HCT116 (cell line): Measurements from ENCODE around the gene CMTM8. TPM values are rescaled to one million over a fixed set of nuclear protein-coding genes. Genes with fewer than 3 reads are reported as not detected.

Experiments used
- ATAC-seq: fragments of 200-7000 bp; cut with Tn5 transposase; 2 replicates; pipeline ENCODE4 v1.9.1; 2020; ENCODE audit warnings: mild to moderate bottlenecking, moderate library complexity
- Bru-seq: library from RNA; stranded (reverse); fragments of 400-500 nt; gene quantifications from one replicate; lab custom pipeline; 2021; lab: Mats Ljungman, UMichigan
- BruChase-seq, 2 experiments: library from RNA; stranded (reverse); fragments of 400-500 nt; gene quantifications; one replicate each; lab custom pipeline; 2021; lab: Mats Ljungman, UMichigan
- BruUV-seq: library from RNA; stranded (reverse); fragments of 400-500 nt; replicated peaks from 2 replicates; lab custom pipeline; 2021; lab: Mats Ljungman, UMichigan
- CTCF ChIA-PET: fragments of 300-600 bp; sonication (Branson Sonifier 250); formaldehyde crosslinking; loops from one replicate; lab custom pipeline; 2021; ENCODE audit warnings: antibody characterized with exemption; lab: Charles Lee
- POLR2A ChIA-PET: fragments of 300-600, 350-600 bp; sonication (Branson Sonifier 250); formaldehyde crosslinking; loops from one replicate; lab custom pipeline; 2021; ENCODE audit warnings: antibody characterized with exemption; lab: Charles Lee
- RAD21 ChIA-PET, 2 experiments: fragments of 300-600 bp; sonication (Branson Sonifier 250); formaldehyde crosslinking; loops; one replicate each; lab custom pipeline; 2023; ENCODE audit warnings: low total read pairs in 2 of 2; ENCODE audit not compliant: uncharacterized antibody in 2 of 2, unreplicated experiment in 2 of 2, low non-redundant PET in 1 of 2; lab: Charles Lee
- DNase-seq: peaks from one replicate; pipeline ENCODE4 v3.0.0-alpha.2; 2010; ENCODE audit warnings: low read depth, low spot score
- H2AFZ ChIP-seq: fragments of 200-600 bp; shearing (Covaris generic), sonication (generic); 2 replicates; pipeline ENCODE4 v1.6.1; 2017; ENCODE audit warnings: low read depth, mixed run types, mixed read lengths, antibody characterized with exemption, low read length; ENCODE audit not compliant: poor library complexity, severe bottlenecking
- H3K27ac ChIP-seq: 2 replicates; pipeline ENCODE4 v1.5.1; 2012; ENCODE audit warnings: low read depth, low read length
- H3K27me3 ChIP-seq: fragments of 200-600 bp; sonication (generic); 2 replicates; pipeline ENCODE4 v1.6.1; 2016; ENCODE audit warnings: mixed run types, low read length, mixed read lengths; ENCODE audit not compliant: insufficient read depth
- H3K36me3 ChIP-seq, 2 experiments: fragments of 200-500 bp in 1 of 2; fragments of 200-600 bp in 1 of 2; sonication (Bioruptor generic) in 1 of 2; sonication (generic) in 1 of 2; 2 replicates each; pipeline versions ENCODE4 v1.5.1 to v1.6.1; 2014 to 2016; ENCODE audit warnings: low read length in 2 of 2, inconsistent platforms in 1 of 2, mixed read lengths in 1 of 2, mixed run types in 1 of 2; ENCODE audit not compliant: insufficient read depth in 2 of 2, control insufficient read depth in 1 of 2
- H3K4me1 ChIP-seq, 2 experiments: fragments of 200-600 bp in 1 of 2; sonication (generic) in 1 of 2; 2 replicates each; pipeline versions ENCODE4 v1.5.1 to v1.6.1; 2012 to 2017; ENCODE audit warnings: low read length in 2 of 2, inconsistent platforms in 1 of 2, mild to moderate bottlenecking in 1 of 2, mixed read lengths in 1 of 2, mixed run types in 1 of 2, moderate library complexity in 1 of 2; ENCODE audit not compliant: insufficient read depth in 2 of 2, control insufficient read depth in 1 of 2
- H3K4me2 ChIP-seq: fragments of 200-600 bp; sonication (generic); 2 replicates; pipeline ENCODE4 v1.6.1; 2017; ENCODE audit warnings: mixed run types, low read length, mixed read lengths
- H3K4me3 ChIP-seq, 2 experiments: fragments of 200-600 bp in 1 of 2; sonication (generic) in 1 of 2; replicated peaks in 1 of 2; 2 replicates each; pipeline ENCODE4 v1.5.1; 2011 to 2016; ENCODE audit warnings: low read length in 2 of 2, control low read depth in 1 of 2, low read depth in 1 of 2, mild to moderate bottlenecking in 1 of 2, mixed read lengths in 1 of 2, mixed run types in 1 of 2
- H3K79me2 ChIP-seq: fragments of 200-600 bp; sonication (generic); 2 replicates; pipeline ENCODE4 v1.6.1; 2017; ENCODE audit warnings: mild to moderate bottlenecking, mixed run types, low read length, moderate library complexity, mixed read lengths; ENCODE audit not compliant: insufficient read depth
- H3K9ac ChIP-seq: fragments of 200-600 bp; sonication (generic); 2 replicates; pipeline ENCODE4 v1.6.1; 2016; ENCODE audit warnings: low read length, mixed read lengths
- H3K9me2 ChIP-seq: fragments of 200-600 bp; sonication (generic), shearing (Covaris generic); 2 replicates; pipeline ENCODE4 v1.6.1; 2017; ENCODE audit warnings: mixed run types, mild to moderate bottlenecking, moderate library complexity; ENCODE audit not compliant: insufficient read depth
- H3K9me3 ChIP-seq, 2 experiments: fragments of 200-500 bp in 1 of 2; fragments of 200-600 bp in 1 of 2; sonication (Bioruptor generic) in 1 of 2; sonication (generic) in 1 of 2; 2 replicates each; pipeline ENCODE4 v1.6.1; 2014 to 2017; ENCODE audit warnings: low read length in 2 of 2, mixed read lengths in 2 of 2, inconsistent platforms in 1 of 2, low read depth in 1 of 2, mild to moderate bottlenecking in 1 of 2, mixed run types in 1 of 2, moderate library complexity in 1 of 2; ENCODE audit not compliant: control insufficient read depth in 1 of 2, insufficient read depth in 1 of 2
- H4K20me1 ChIP-seq: fragments of 200-600 bp; sonication (generic), shearing (Covaris generic); 2 replicates; pipeline ENCODE4 v1.6.1; 2017; ENCODE audit warnings: mixed run types, mild to moderate bottlenecking, moderate library complexity; ENCODE audit not compliant: insufficient read depth
- CEBPB ChIP-seq: IDR thresholded peaks from 2 replicates; pipeline ENCODE4 v1.6.1; 2012; ENCODE audit warnings: low read depth
- FOSL1 ChIP-seq: IDR thresholded peaks from 2 replicates; pipeline ENCODE4 v1.6.1; 2012; ENCODE audit warnings: low read depth
- MAX ChIP-seq: IDR thresholded peaks from 2 replicates; pipeline ENCODE4 v1.6.1; 2012
- POLR2AphosphoS5 ChIP-seq: IDR thresholded peaks from 2 replicates; pipeline ENCODE4 v1.6.1; 2011; ENCODE audit warnings: mild to moderate bottlenecking, low read depth, low read length, moderate library complexity
- RAD21 ChIP-seq: IDR thresholded peaks from 2 replicates; pipeline ENCODE4 v1.6.1; 2012; ENCODE audit warnings: low read depth, mild to moderate bottlenecking
- REST ChIP-seq: IDR thresholded peaks from 2 replicates; pipeline ENCODE4 v1.6.1; 2012; ENCODE audit warnings: low read depth
- SIN3A ChIP-seq: IDR thresholded peaks from 2 replicates; pipeline ENCODE4 v1.6.1; 2012; ENCODE audit warnings: low read depth
- ZFX ChIP-seq: fragments of 450-650 bp; IDR thresholded peaks from 2 replicates; pipeline ENCODE4 v1.6.1; 2017
- ZNF274 ChIP-seq: fragments of 200-500 bp; sonication (Bioruptor generic); IDR thresholded peaks from 2 replicates; pipeline ENCODE4 v1.6.1; 2014; ENCODE audit warnings: mild to moderate bottlenecking, low read depth, low read length, inconsistent platforms
- intact Hi-C: fragments of 100-400 bp; cut with micrococcal nuclease; formaldehyde crosslinking; loops from 2 replicates; pipeline ENCODE4 v1.10.0; 2022
- long read RNA-seq: library from polyadenylated mRNA; unstranded; transcript quantifications from one replicate; pipeline ENCODE4 v2.0.0, GENCODE V29; 2021; ENCODE audit not compliant: unreplicated experiment
- polyA plus RNA-seq: library from polyadenylated mRNA; unstranded; fragments of >200 nt; gene quantifications from 2 replicates; pipeline ENCODE4 v1.2.1, GENCODE V29; 2012; ENCODE audit warnings: missing spikeins
- total RNA-seq: library from RNA; stranded (reverse); gene quantifications from one replicate; pipeline ENCODE4 v1.2.1, GENCODE V29; 2021; ENCODE audit not compliant: unreplicated experiment
- TF ChIP-seq, protein P1 (sequence below): IDR thresholded peaks from 2 replicates; pipeline ENCODE4 v1.6.1; 2012

Gene CMTM8
- 19.4 TPM for total RNA-seq
- polyA plus RNA-seq = 14.5 and 17.1 TPM in 2 replicates
- Bru-seq, nascent RNA = percentile 75 among the genes with signal in this experiment
- BruChase-seq, experiment 1, labeled RNA remaining after a 6-hour chase = percentile 64 among the genes with signal in this experiment
- BruChase-seq, experiment 2, labeled RNA remaining after a 2-hour chase = percentile 73 among the genes with signal in this experiment
- long read RNA-seq, transcript CMTM8-202 (3 exons, 996 nt) = minor isoform, 6 of 30 reads
- long read RNA-seq, transcript CMTM8-201 (4 exons, 1,174 nt) = major isoform, 22 of 30 reads
- long read RNA-seq, partial matches to known transcripts = 0 of 30 reads
- long read RNA-seq, other reads (novel, unspliced or antisense) = 2 of 30 reads

- Histone ChIP-seq H3K36me3 (peaks cover 3 to 9% of the 10 kb centered on the region in 2 experiments; a peak in 2 of 4 replicates), H3K9me3 (no peaks in the 10 kb centered on the region), H3K79me2 (peaks cover 46% of the 10 kb centered on the region), H3K9ac (peak within 1 kb of the TSS; percentile 81), H3K4me2 (peak within 1 kb of the TSS; percentile 80), H3K4me3 (peak within 1 kb of the TSS; percentile 70 to 88), H3K9me2 (no peaks in the 10 kb centered on the region), H3K27me3 (peaks cover 3% of the 10 kb centered on the region; the same call in 1 of the 2 replicates), H3K4me1 (peaks cover 20 to 35% of the 10 kb centered on the region in 2 experiments), H4K20me1 (peaks cover 4% of the 10 kb centered on the region; the same call in 1 of the 2 replicates), H2AFZ (peak within 1 kb of the TSS; percentile 64), H3K27ac (peak within 1 kb of the TSS; percentile 76)
- BruUV-seq = no TSS peak
- POLR2A ChIA-PET = interaction anchor here (0.6 kb wide), 2 partner anchors 40 to 58 kb away, joined by 3 to 5 read pairs; no protein-coding TSS in a partner anchor
- ATAC-seq = peak; percentile 86
- RAD21 ChIA-PET = no interaction called here
- CTCF ChIA-PET = interaction anchor here (0.6 to 1.5 kb wide), 4 partner anchors 10 to 141 kb away, joined by 4 to 10 read pairs (median 4); no protein-coding TSS in a partner anchor
- TF ChIP-seq SIN3A (no peak; the same call in none of the 2 replicates), ZNF274 (no peak), RAD21 (no peak; the same call in 1 of the 2 replicates), POLR2AphosphoS5 (peak; percentile 88), MAX (no peak), CEBPB (no peak), FOSL1 (no peak), REST (no peak), ZFX (peak; percentile 69)
- TF ChIP-seq, protein P1, sequence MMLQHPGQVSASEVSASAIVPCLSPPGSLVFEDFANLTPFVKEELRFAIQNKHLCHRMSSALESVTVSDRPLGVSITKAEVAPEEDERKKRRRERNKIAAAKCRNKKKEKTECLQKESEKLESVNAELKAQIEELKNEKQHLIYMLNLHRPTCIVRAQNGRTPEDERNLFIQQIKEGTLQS = no peak
- intact Hi-C loops = loop anchor here (2.0 kb wide), 1 partner anchor 62 kb away; no protein-coding TSS in a partner anchor
- no peak for DNase-seq
These were observed at the start of gene CMTM8 for GRCh38 chr3:32238453-32239306. CMTM8 (plus strand) TSS chr3:32238680; CDS start chr3:32238973, 293 bp downstream.
